ENCODE data around the gene DLGAP4.

GRCh38 chr20:36369739-36370138 lies 63.6 kb downstream of the DLGAP4 start:
- no peak for TF ChIP-seq CTCF (IDR thresholded peaks at IDR 0.05; ENCODE audit: insufficient read depth, low read length, poor library complexity, severe bottlenecking)
- TF ChIP-seq EZH2phosphoT487 (conservative IDR thresholded peaks at IDR 0.05; ENCODE audit: low read length), result no peak
